Measurements from ENCODE around the gene DLGAP1. TPM values are rescaled to one million over a fixed set of nuclear protein-coding genes. Genes with fewer than 3 reads are reported as not detected.

Gene DLGAP1
- total RNA-seq, 1 experiment from 2014 or later, result 23.2 TPM

DNA sequence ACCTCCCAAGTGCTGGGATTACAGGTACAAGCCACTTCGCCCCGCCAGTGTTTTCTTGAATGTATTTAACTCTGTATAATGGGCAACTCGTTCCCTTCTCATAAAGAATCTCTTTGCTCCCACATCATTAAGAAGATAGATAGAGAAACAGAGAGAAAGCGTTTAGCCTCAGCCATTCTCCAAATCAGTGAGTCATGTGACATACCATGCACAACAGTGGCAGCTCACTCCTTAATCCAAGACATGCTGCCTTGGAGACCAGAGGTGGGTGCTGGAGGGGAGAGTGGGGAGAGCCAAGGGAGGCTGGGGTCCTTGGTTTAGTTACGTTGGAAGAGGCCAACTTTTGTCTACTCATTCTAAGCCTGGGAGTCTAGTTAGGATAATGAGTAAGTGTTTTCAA, 950.5 kb downstream of the DLGAP1 start:
- no peak overlapping the region for H3K4ac ChIP-seq (ENCODE audit: low read depth, low read length)
- no peaks in the 10 kb centered on the region for H3K9me3 ChIP-seq (ENCODE audit: control insufficient read depth, low read depth, low read length)
- no peak overlapping the region for H2BK15ac ChIP-seq (ENCODE audit: low read depth, low read length)
- H4K5ac ChIP-seq (ENCODE audit: insufficient read length, low read depth, low read length), result no peak overlapping the region
- H3K79me1 ChIP-seq (ENCODE audit: insufficient read depth, low read depth, low read length, poor library complexity, severe bottlenecking), result no peaks in the 10 kb centered on the region
- H2AK5ac ChIP-seq (ENCODE audit: insufficient read length, low read length), result no peak overlapping the region
- H2BK20ac ChIP-seq (ENCODE audit: low read depth, low read length, poor library complexity, severe bottlenecking), result no peak overlapping the region
- H2BK5ac ChIP-seq (ENCODE audit: insufficient read length, low read length), result no peak overlapping the region
- no peak overlapping the region for H2AFZ ChIP-seq (ENCODE audit: low read length)
- H3K23me2 ChIP-seq (ENCODE audit: insufficient read length, low read depth, low read length, poor library complexity, severe bottlenecking), result no peaks in the 10 kb centered on the region
- no peaks in the 10 kb centered on the region for H4K20me1 ChIP-seq (ENCODE audit: control insufficient read depth, insufficient read depth, insufficient read length)
- H3K36me3 Mint-ChIP-seq (ENCODE audit: insufficient read depth in 1 of 3, low read depth in 3 of 3), result 0 out of 7 replicates have a peak, but pooled peaks cover 0 to 2% (median 0%) of the 10 kb centered on the region in 3 experiments
- no peak overlapping the region for H3K14ac ChIP-seq (ENCODE audit: insufficient read depth, low read length)
- H3K4me1 Mint-ChIP-seq, result peaks cover 18 to 19% of the 10 kb centered on the region in 2 experiments
- H3K56ac ChIP-seq (ENCODE audit: insufficient read length, low read depth, low read length), result no peak overlapping the region
- H3K27me3 ChIP-seq (ENCODE audit: insufficient read depth, low read length), result no peaks in the 10 kb centered on the region
- no CpG with 5 or more reads among the region's 5 CpGs for WGBS (ENCODE audit: extremely low coverage, insufficient read length, low lambda C conversion rate)
- no peak overlapping the region for H3K27ac ChIP-seq (ENCODE audit: insufficient read length, low read depth, low read length)
- TF ChIP-seq CTCF (conservative IDR thresholded peaks at IDR 0.05), result no peak
- no peak overlapping the region for H3K18ac ChIP-seq (ENCODE audit: insufficient read length, low read depth, low read length)
- no peak overlapping the region for H2BK12ac ChIP-seq (ENCODE audit: insufficient read length, low read depth, low read length)
- peaks cover 2% of the 10 kb centered on the region for H3K27me3 Mint-ChIP-seq (ENCODE audit: low read depth)
- H3K9ac ChIP-seq (ENCODE audit: extremely low read depth, insufficient read length, low read length), result no peak overlapping the region
- H3K9me3 Mint-ChIP-seq, result no peaks in the 10 kb centered on the region
- H2BK120ac ChIP-seq (ENCODE audit: low read depth, low read length, poor library complexity, severe bottlenecking), result no peak overlapping the region
- no peak overlapping the region for H3K23ac ChIP-seq (ENCODE audit: insufficient read length, low read depth, low read length)
- no peak overlapping the region for H3T11ph ChIP-seq (ENCODE audit: low read length)
- no peaks in the 10 kb centered on the region; the same call in 1 of the 2 replicates for H3K4me1 ChIP-seq (ENCODE audit: insufficient read depth, low read length)
- H3K79me2 ChIP-seq (ENCODE audit: insufficient read depth, low read length), result no peaks in the 10 kb centered on the region
- no peak overlapping the region for H4K91ac ChIP-seq (ENCODE audit: insufficient read length, low read depth, low read length)
- DNase-seq, result no peak
- no peak overlapping the region for H4K8ac ChIP-seq (replicated peaks; ENCODE audit: insufficient read length, low read depth, low read length)
- no peak overlapping the region for H3K4me2 ChIP-seq (ENCODE audit: insufficient read depth, insufficient read length, low read length)
- H3K27ac Mint-ChIP-seq, result no peak overlapping the region
- no peak overlapping the region for H3K4me3 Mint-ChIP-seq
